IPS-18c (cell line): ENCODE measurements around the gene ANXA2R.
"Not testable (repeated sequence)": the region's sequence is repeated elsewhere in the genome, so short reads cannot be mapped to it uniquely, and the experiment has no call there.

ENCODE experiments used
- H3K4me3 ChIP-seq: 2 replicates; pipeline ENCODE4 v1.7.0; 2013; ENCODE audit warnings: low read depth, mild to moderate bottlenecking, low read length, moderate library complexity; ENCODE audit not compliant: insufficient read depth
- H3K9me3 ChIP-seq: one replicate; pipeline ENCODE4 v1.6.1; 2013; ENCODE audit warnings: mild to moderate bottlenecking, low read length, moderate library complexity; ENCODE audit not compliant: control insufficient read depth, insufficient read depth

The ANXA2R gene

GRCh38 chr5:43039471-43040286, 440 bp downstream of the ANXA2R start:
- H3K4me3 ChIP-seq = peak overlapping the region; percentile 47
- H3K9me3 ChIP-seq = peaks cover 4% of the 10 kb centered on the region

GRCh38 chr5:43039152-43039470, 1.0 kb downstream of the ANXA2R start:
- Histone ChIP-seq H3K4me3 (peak overlapping the region; percentile 47; the same call in 1 of the 2 replicates), H3K9me3 (peaks cover 4% of the 10 kb centered on the region)

DNA sequence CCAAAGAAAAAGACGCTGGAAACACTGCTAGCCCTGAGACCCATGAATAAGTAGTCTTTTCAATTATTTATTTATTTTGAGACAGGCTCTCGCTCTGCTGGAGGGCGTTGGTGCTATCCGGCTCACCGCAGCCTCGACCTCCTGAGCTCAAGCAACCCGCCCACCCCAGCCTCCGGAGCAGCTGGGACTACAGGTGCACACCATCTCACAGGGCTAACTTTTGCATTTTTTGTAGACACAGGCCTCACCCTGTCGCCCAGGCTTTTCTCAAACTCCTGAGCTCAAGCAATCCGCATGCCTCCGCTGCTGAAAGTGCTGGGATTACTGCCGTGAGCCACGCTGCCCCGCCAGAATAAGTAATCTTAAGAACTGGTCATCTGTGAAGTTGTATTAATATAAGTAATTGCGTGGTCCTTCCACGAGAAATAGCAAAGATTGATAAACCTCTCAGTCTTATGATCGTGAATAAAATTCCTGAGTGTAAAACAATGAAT, 1.6 kb downstream of the ANXA2R start:
- Histone ChIP-seq H3K9me3 (peaks cover 4% of the 10 kb centered on the region), H3K4me3 (no peak overlapping the region)

DNA sequence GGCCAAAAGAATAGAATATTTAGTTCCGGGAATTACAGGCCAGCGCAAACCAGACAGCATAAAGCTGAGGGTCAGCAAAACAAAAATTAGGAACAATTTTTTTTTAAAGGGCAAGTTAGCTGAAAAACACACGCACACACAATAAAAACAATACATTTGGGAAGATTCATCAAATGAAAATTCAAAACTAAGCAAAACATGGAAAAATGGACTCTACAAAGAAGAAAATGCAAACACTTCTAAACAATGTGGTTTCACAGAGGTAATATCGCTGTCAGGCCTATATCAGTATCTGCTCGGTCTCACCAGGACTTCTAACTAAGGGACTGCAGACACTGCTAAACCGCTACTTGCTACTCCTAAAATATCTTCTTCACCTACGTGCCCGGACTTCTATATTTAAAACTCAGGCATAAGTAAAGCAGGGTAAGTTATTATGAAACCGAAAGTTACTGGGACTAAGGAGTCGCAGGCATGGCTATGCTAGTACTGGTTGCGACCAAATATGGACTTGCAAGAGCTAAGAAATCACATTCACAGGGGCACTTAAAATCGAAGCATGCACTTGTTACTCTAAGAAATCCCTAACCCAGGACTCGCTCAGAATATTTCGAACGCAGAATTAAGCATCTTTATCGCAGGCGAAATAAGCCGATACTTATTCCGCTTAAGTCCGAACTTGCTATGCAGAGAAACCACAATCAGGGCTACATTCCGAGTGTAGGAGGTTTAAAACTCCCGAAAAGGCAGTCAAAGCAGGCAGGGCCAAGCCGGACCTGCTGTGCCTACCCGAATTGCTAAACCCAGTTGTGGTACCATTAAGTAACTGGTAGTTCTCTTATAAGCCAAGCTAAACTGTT, 2.3 kb downstream of the ANXA2R start:
- no peak overlapping the region for H3K4me3 ChIP-seq
- peaks cover 2% of the 10 kb centered on the region for H3K9me3 ChIP-seq

DNA sequence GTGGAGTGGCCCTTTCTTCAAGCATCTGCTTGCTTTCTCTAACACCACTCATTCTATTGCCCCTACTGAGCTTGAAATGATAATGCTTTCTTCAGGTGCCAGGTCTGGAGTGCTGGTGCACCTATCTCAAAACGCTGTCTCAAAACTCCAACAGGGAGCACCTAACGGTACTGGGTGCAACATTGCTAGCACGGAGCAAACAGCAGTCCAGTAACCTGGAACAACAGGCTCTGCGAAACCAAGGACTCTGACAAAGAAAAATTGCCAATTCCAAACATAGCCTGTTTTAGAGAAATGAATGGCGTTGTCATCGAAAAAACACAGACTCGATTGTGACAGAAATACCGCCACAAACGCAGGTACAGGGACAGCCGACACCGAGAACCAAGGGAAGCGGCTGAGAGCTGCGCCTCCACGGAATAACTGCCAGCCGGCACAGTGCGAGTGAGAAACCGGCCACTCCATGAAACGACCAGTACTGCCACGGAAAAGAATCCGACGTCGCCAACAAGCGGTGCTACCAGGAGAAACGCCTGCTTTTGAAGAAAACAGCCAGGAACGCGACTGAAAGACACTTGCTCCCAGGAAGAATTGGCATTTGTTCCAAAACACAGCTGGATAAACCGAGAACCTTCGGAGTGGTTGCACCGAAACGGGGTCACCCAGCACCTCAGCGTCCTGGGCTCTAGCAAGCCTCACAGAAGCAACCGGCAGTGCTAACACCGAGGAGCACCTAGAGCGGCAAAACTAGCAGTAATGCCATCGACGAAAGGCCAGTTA, 3.1 kb downstream of the ANXA2R start:
- no peak overlapping the region for H3K4me3 ChIP-seq
- peaks cover 2% of the 10 kb centered on the region for H3K9me3 ChIP-seq

GRCh38 chr5:43036409-43036808, 3.7 kb downstream of the ANXA2R start:
- no peak overlapping the region for H3K4me3 ChIP-seq
- H3K9me3 ChIP-seq = peaks cover 2% of the 10 kb centered on the region

DNA sequence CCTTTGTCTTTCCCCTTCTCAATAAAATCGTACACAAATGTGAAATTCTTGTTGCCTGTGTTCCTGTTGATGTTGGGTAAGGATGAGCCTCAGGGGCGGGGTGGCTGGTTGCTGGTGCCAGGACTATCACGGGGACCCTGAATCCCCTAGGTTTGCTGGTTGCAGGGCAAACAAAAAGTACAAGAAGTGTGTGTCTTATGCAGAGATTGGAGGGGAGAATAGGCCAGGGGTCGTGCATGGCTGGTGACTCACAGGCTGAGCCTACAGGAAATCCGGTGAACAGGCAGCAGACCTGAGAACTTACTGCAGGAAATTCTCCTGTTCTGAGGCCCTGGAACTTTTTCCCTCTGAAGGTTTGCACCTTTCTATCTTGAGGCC, 5.5 kb downstream of the ANXA2R start:
- peaks cover 2% of the 10 kb centered on the region for H3K9me3 ChIP-seq
- no peak overlapping the region for H3K4me3 ChIP-seq

DNA sequence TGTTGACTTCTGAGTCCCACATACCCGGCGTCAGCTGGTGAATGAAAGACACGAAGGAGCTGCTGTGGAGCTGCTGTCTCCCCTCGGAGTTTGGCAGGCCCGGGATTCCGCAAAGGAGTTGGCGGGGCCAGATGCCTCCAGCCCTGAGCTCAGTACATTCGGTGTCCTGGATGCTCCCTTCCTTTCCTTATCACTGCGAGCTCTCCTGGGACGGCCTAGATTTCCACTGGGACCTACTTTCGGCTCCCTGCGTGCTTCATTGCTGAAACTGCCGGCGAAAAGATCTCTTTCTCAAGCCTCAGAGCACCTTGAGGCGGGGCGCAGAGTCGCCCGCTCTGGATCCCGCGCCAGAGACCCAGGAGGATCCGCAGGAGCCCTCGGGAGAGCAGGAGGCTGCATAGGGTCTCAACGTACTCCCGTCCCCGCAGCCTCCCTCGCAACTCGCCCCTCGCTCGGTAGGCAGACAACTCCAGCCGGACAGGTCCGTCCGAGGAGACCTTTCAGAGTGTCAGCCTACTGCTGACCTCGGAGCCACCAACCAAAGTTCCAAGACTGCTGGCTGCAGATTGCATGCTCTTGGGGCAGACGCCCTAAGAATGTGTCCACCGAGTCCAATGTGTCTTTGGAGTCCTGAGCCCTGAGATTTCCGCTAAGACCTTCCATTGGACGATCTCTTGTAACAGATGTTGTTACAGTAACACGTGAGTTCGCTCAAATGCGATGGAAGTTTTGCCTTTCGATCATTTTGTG, 6.1 kb downstream of the ANXA2R start:
- no peak overlapping the region for H3K4me3 ChIP-seq
- peaks cover 2% of the 10 kb centered on the region for H3K9me3 ChIP-seq

GRCh38 chr5:43027054-43027785, 12.9 kb downstream of the ANXA2R start:
- H3K9me3 ChIP-seq = no peaks in the 10 kb centered on the region
- no peak overlapping the region for H3K4me3 ChIP-seq

GRCh38 chr5:43025184-43025950, 14.8 kb downstream of the ANXA2R start:
- not testable (repeated sequence) for H3K4me3 ChIP-seq, H3K9me3 ChIP-seq

- no peak overlapping the region for H3K4me3 ChIP-seq
Measured at GRCh38 chr5:43024217-43024616, 15.9 kb downstream of the ANXA2R start.

DNA sequence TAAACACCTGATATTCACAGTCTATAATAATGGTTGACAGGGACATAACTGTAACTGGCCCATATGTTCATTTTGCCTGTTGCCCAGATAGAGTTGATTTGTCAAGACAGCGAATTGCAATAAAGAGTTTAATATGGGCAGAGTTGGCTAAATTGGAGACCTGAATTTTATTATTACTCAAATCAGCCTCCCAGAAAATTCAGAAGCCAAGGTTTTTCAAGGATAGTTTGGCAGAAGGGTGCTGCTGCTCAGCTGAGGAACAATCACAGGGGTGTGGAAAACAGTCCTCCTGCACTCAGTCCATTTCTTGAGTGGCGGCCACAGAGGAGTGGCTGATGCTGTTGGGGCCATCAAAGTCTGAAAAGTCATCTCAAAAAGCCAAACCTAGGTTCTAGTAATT, 19.0 kb downstream of the ANXA2R start:
- no peaks in the 10 kb centered on the region for H3K9me3 ChIP-seq
- no peak overlapping the region for H3K4me3 ChIP-seq

More at GRCh38 chr5:43024217-43024616, 15.9 kb downstream of the ANXA2R start:
- no peaks in the 10 kb centered on the region for H3K9me3 ChIP-seq

DNA sequence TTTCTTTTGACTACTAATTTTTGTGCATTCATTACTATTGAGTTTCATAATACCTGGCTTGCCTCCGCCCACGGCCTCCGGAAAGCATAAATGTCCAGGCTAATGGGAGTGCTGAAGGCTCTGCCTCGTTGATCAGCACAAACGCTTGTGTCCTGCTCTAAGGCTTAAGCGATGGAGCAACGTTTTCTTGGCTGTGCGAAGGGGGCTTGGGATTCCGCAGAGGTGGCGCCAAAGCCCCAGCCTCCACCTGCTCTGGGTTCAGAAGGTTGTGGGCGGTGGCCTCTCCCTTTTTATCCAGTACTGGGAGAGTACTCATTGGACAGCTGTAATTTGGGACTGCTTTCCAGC, 19.7 kb downstream of the ANXA2R start:
- Histone ChIP-seq H3K9me3 (no peaks in the 10 kb centered on the region), H3K4me3 (peak overlapping the region; percentile 17)

- Histone ChIP-seq H3K9me3 (no peaks in the 10 kb centered on the region), H3K4me3 (peak overlapping the region; percentile 17; the same call in 1 of the 2 replicates)
Measured at GRCh38 chr5:43019614-43020398, 20.3 kb downstream of the ANXA2R start.

DNA sequence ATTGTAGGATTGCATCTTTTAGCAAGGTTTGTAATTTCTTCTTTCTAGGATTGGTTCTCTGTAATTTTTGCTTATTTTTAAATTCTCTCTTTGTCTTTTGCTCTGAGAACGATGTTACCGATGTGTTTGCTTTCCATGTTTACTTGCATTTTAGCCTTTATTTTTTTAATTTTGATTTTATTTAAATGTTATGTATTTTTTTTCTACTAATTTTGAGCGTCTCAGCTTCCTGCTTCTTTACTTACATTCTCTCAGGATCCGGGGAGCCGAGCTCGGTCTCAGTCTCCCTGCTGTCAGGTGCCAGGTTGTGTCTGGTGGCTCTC, 20.9 kb downstream of the ANXA2R start:
- Histone ChIP-seq H3K4me3 (no peak overlapping the region), H3K9me3 (no peaks in the 10 kb centered on the region)
